Right lobe of liver (tissue), 6 donors: ENCODE data around the gene POLR1G. TPM values are rescaled to one million over a fixed set of nuclear protein-coding genes. Genes with fewer than 3 reads are reported as not detected.

ENCODE experiments used
- ATAC-seq, 4 donors: fragments of 200-7000 bp; cut with Tn5 transposase; one replicate each; pipeline ENCODE4 v1.9.1; 2020; ENCODE audit warnings: mild to moderate bottlenecking in 4 of 4, moderate library complexity in 4 of 4
- DNase-seq, 3 donors: peaks; one replicate each; pipeline ENCODE4 v3.0.0-alpha.2; 2020
- H3K27ac ChIP-seq, 3 donors: fragments of 200-600 bp; one replicate each; pipeline ENCODE4 v1.8.0; 2022
- H3K27me3 ChIP-seq, 2 donors: fragments of 200-600 bp; one replicate each; pipeline ENCODE4 v1.8.0; 2022
- H3K36me3 ChIP-seq, 4 donors: fragments of 200-600 bp; sonication (generic) in 1 of 4; one replicate each; pipeline versions ENCODE4 v1.5.1 to v1.8.0; 2017 to 2022; ENCODE audit warnings: control low read depth in 1 of 4
- H3K4me1 ChIP-seq, 4 donors: fragments of 200-600 bp; sonication (generic) in 1 of 4; one replicate each; pipeline versions ENCODE4 v1.5.1 to v1.8.0; 2017 to 2022; ENCODE audit warnings: control low read depth in 1 of 4
- H3K4me3 ChIP-seq, 3 donors: fragments of 200-600 bp; one replicate each; pipeline ENCODE4 v1.8.0; 2022
- H3K9me3 ChIP-seq, 4 donors: fragments of 200-600 bp; sonication (generic) in 1 of 4; one replicate each; pipeline versions ENCODE4 v1.5.1 to v1.8.0; 2017 to 2022; ENCODE audit warnings: control low read depth in 1 of 4
- CTCF ChIP-seq, 4 donors: fragments of 200-600 bp in 3 of 4; fragments of 450-650 bp in 1 of 4; IDR thresholded peaks; one replicate each; pipeline versions ENCODE4 v1.5.1 to v1.8.0; 2016 to 2022; ENCODE audit warnings: antibody characterized with exemption in 4 of 4, mild to moderate bottlenecking in 2 of 4
- POLR2A ChIP-seq: fragments of 450-650 bp; IDR thresholded peaks from one replicate; pipeline ENCODE4 v1.6.1; 2017; ENCODE audit warnings: antibody characterized with exemption, mild to moderate bottlenecking
- WGBS: methylation state at CpG from one replicate; pipeline ENCODE4 v1.1.6; 2018; ENCODE audit warnings: low coverage, low lambda C conversion rate; ENCODE audit not compliant: insufficient coverage; ENCODE audit errors: missing lambda C conversion rate; 5-methylcytosine and 5-hydroxymethylcytosine counted together
- intact Hi-C, 2 donors: fragments of 100-400 bp; cut with DNase I; formaldehyde crosslinking; loops; one replicate each; pipeline versions ENCODE4 v1.11.2 to v1.14.1; 2022
- total RNA-seq, 6 experiments: library from RNA; depleted of rRNA in 2 of 6; stranded (reverse); fragments of >200 nt in 2 of 6; fragmentation: NEBNext Ultra II Directional in 3 of 6; extraction: Animal tissue kit (Norgen Biotek cat#: 25700) in 3 of 6; gene quantifications; one replicate each; pipeline versions ENCODE4 v1.1.0 to v1.2.4, GENCODE V29; 2016 to 2023
- donor health status: DM: no; HTN: yes; CAD: no.
- donor health status: DM: no; HTN: no; CAD: no.
- donor health status: DM: no; HTN: no; CAD: no.
- donor health status: DM: no; HTN: yes; CAD: no.
- donor health status: DM: no; HTN: yes; CAD: no.

Gene POLR1G
- total RNA-seq, 6 experiments from 2014 or later: 1.3 to 4.5 (median 3.2) TPM

- WGBS: 19% methylated on average over 5 of the region's 5 CpGs
- TF ChIP-seq CTCF (IDR thresholded peaks at IDR 0.05) (no peak), POLR2A (no peak)
- intact Hi-C loops: no loop called here
- Histone ChIP-seq H3K36me3 (no peaks in the 10 kb centered on the region), H3K27ac (peak overlapping the region in 2 of 3 donors; percentile 28 to 30), H3K9me3 (no peaks in the 10 kb centered on the region), H3K4me1 (peaks cover 0 to 4% (median under 1%) of the 10 kb centered on the region in 4 donors), H3K27me3 (no peaks in the 10 kb centered on the region), H3K4me3 (peak overlapping the region; percentile 45 to 58 (median 49))
- DNase-seq (no peak), ATAC-seq (peak; percentile 4 to 27 (median 14))
Measured at GRCh38 chr19:45450012-45450333, 43.5 kb downstream of the POLR1G start.

DNA sequence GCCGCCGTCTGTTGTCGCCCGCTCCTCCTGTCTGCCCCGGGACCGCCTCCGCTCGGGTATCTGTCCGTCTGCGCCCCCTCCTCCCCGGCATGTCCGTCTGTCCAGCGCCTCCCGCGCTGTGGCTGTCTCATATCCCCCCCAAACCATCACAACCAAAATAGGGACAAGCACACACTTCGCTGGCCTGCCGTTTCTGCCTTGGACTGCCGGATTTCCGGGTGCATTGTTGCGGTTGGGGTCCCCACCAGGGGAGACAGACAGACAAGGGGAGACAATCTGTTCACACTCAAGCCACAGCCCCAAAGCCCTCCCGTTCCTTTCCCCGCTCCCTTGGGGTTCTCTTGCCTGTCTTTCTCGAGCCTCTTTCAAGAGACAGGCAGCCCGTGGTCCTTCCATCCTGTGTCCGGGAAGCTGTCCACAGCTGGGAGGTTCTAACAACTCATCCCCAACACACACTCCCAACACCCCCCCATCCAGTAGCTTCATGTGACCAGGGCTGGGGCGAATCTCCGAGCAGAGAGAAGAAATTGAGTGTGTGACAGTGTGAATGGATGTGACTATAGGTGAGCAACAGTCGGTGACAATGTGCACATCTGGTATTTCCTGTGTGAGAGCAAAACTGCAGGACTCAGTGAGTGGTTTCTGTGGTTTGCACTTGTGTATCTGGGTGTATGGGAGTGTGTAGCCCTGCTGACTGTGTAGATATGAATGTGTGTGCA, 44.8 kb downstream of the POLR1G start:
- H3K27ac ChIP-seq: peak overlapping the region; percentile 31 to 52 (median 38)
- no peaks in the 10 kb centered on the region for H3K9me3 ChIP-seq
- DNase-seq (no peak), ATAC-seq (peak in 1 of 4 donors; percentile 1)
- 13% methylated on average over 16 of the region's 28 CpGs for WGBS
- intact Hi-C loops: no loop called here
- no peak for TF ChIP-seq CTCF (IDR thresholded peaks at IDR 0.05)
- TF ChIP-seq POLR2A: no peak
- peaks cover 0 to 8% (median 2%) of the 10 kb centered on the region in 4 donors for H3K4me1 ChIP-seq
- H3K27me3 ChIP-seq: no peaks in the 10 kb centered on the region
- peak overlapping the region; percentile 45 to 58 (median 49) for H3K4me3 ChIP-seq
- no peaks in the 10 kb centered on the region for H3K36me3 ChIP-seq

DNA sequence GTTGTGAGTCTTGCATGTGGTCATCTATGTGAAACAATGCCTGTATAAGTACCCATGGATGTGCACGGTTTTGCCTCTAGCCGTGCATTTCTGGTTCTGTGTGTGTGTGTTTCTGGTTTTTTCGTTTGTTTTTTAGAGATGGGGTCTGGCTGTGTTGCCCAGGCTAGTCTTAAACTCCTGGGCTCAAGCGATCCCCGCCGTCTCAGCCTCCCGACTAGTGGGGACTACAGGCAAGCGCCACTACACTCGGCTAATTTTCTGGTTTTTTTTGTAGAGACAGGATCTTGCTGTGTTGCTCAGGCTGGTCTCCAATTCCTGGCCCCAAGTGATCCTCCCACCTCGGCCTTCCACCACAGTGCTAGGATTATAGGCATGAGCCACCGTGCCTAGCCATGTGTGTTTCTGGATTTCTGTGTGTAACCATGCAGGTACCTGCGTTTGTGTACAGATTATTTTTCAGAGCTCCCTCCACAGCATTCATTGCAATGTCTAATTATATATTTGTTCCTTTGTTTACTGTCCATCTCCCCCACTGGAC, 45.5 kb downstream of the POLR1G start:
- no peak overlapping the region for H3K27ac ChIP-seq
- no peak overlapping the region for H3K4me3 ChIP-seq
- H3K4me1 ChIP-seq: peaks cover 0 to 8% (median 2%) of the 10 kb centered on the region in 4 donors

GRCh38 chr19:45455707-45456499, 49.5 kb downstream of the POLR1G start:
- peak; percentile 85 to 95 (median 94) for DNase-seq
- Histone ChIP-seq H3K9me3 (no peaks in the 10 kb centered on the region), H3K4me3 (no peak overlapping the region), H3K36me3 (no peaks in the 10 kb centered on the region), H3K27ac (peak overlapping the region; percentile 52 to 71 (median 53)), H3K27me3 (no peaks in the 10 kb centered on the region), H3K4me1 (peaks cover 0 to 8% (median 0%) of the 10 kb centered on the region in 4 donors)
- intact Hi-C loops: no loop called here
- peak; percentile 83 to 90 (median 88) for ATAC-seq
- WGBS: 16% methylated on average over 20 of the region's 27 CpGs
- TF ChIP-seq CTCF (IDR thresholded peaks at IDR 0.05): no peak
- TF ChIP-seq POLR2A: no peak

More for the DNA sequence above, 45.5 kb downstream of the POLR1G start:
- TF ChIP-seq POLR2A (no peak), CTCF (IDR thresholded peaks at IDR 0.05) (no peak)
- no peaks in the 10 kb centered on the region for H3K27me3 ChIP-seq
- no peaks in the 10 kb centered on the region for H3K36me3 ChIP-seq
- whole genome bisulfite sequencing: 55% methylated on average over 9 of the region's 12 CpGs
- no peak for ATAC-seq
- DNase-seq: no peak
- intact Hi-C loops: no loop called here
- H3K9me3 ChIP-seq: no peaks in the 10 kb centered on the region
